Left forelimb (tissue), 1 donor: ENCODE results near the gene INTS11.

ENCODE experiments used
- DNase-seq: peaks from one replicate; pipeline ENCODE4 v3.0.0-alpha.2; 2018; ENCODE audit warnings: low spot score

INTS11 gene

GRCh38 chr1:1357871-1358432 lies 33.5 kb upstream of the INTS11 start:
- no peak for DNase-seq

- DNase-seq = no peak
These were observed 32.4 kb upstream of the INTS11 start for GRCh38 chr1:1356796-1357401.

- DNase-seq = no peak
These were observed 31.8 kb upstream of the INTS11 start for GRCh38 chr1:1356166-1356795.

GRCh38 chr1:1355416-1355815 lies 31.0 kb upstream of the INTS11 start:
- no peak for DNase-seq

DNA sequence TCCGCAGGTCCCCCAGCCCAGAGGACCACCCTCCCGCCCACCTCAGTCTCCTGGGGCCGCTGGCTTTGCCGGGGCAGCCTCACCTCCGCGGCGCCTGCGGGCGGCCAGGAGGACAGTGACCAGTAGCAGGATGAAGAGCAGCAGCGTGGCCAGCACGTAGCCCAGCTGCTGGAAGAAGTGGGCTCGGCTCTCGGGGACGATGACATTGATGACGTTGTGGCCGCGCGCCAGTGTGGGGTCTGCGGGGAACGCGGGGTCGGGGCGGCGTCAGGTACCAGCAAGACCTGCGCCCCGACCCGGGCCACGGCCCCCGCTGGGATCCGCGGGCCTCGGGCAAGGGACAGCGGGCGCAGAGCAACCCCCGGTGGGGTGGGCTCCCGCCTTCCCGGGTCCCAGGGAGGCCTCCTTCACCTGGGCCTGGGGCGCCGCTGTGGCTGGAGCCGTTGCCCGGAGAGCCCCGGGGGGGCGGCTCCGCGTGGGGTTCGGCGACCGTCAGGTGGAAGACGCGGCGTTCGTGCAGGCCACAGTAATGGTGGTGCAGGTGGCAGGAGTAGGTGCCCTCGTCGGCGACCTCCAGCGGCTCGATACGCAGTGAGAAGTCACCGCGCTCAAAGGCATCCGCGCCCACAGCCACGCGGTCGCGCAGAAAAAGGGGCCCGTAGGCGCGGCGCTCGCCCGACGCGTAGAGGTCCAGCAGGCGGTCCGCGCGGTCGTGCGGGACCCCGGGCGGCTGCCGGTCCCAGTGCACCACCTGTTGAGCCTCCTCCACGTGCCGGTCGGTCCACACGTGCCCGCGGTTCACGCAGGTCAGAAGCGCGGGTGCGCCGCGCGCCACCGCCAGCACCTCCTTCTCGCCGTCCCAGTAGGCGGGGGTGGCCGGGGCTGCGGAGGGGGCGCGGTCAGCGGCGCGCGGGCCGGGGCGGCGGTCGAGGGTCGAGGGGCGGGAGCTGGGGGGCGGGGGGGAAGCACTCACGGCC lies 30.1 kb upstream of the INTS11 start:
- DNase-seq = no peak

- DNase-seq = no peak
These were observed 29.1 kb upstream of the INTS11 start for GRCh38 chr1:1353389-1354151.

- no peak for DNase-seq
These were observed 28.4 kb upstream of the INTS11 start for GRCh38 chr1:1352786-1353388.

GRCh38 chr1:1351511-1352427 lies 27.3 kb upstream of the INTS11 start:
- DNase-seq = no peak

DNA sequence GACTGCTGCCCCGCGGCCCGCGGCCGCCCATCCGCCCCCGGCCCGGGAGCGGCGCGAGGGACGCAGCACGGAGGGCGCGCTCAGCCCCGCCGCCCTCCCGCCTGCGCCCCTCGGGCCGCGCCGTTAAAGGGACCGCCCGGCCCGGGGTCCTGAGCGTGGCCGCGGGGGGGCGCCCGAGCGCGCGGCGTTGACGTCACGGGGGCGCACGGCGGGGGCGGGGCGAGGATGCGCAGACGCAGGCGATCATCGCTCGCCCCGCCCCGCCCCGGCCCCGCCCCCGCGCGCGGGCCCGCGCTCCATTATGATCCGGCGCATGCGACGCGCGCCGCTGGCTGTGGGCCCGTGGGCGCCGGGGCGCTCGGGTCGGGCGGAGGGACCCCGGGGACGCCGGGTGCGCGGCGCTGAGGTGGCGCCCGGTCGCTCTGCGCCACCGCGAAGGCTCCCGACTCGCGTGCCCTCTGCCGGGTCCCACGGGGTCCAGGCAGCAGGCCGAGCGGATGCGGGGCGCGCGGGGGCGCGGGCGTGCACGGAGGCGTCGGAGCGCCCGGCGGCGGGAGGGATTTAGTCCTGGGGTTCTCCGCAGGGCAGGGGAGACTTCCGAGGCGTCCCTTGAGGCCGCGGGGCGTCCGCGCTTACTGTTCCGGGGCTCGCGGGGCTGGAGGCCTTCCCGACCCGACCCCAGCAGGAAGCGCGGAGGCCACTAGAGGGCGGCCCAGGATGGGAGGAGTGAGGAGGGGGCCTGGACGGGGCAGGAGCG lies 25.0 kb upstream of the INTS11 start, which contains the start of gene DVL1:
Gene DVL1, minus strand, starts transcription at position 163 of the 757 bp plus-strand sequence. CDS start 353 bp downstream, outside the sequence.
- peak; percentile 87 for DNase-seq

GRCh38 chr1:1348420-1349255 lies 24.2 kb upstream of the INTS11 start:
- DNase-seq = no peak

DNA sequence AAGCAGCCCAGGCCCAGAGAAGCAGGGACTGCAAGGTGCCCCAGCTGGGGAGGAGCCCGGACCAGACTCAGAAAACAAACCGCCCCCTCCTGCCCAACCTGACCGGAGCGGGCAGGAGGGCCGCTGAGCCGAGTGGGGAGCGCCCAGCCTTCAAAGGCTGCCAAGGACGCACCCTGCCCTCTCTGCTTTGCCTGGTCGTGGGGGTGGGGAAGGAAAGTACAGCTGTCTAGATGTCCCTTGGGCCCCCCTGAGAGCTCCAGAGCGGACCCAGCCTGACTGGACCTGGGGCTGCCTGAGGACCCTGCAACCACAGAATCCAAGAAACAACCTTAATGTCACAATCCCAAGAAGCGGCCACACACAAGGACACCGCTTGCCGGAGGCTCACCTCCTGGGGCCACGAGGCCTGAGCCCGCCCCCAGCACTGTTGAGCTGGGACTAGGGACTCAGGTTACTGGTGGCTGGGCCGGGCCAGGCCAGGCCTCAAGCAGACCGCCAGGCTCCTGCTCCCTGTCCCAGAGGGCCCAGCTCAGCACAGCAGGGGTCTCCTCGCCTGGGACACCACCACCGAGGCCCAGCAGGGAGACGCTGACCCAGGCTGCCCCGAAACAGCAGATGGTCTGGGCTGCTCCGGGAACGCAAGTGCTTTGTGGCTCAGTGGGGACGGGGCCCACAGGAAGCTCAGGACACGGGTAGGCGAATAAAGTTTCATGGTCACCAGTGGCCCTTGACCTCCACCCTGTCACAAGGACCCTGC lies 23.4 kb upstream of the INTS11 start:
- no peak for DNase-seq

DNA sequence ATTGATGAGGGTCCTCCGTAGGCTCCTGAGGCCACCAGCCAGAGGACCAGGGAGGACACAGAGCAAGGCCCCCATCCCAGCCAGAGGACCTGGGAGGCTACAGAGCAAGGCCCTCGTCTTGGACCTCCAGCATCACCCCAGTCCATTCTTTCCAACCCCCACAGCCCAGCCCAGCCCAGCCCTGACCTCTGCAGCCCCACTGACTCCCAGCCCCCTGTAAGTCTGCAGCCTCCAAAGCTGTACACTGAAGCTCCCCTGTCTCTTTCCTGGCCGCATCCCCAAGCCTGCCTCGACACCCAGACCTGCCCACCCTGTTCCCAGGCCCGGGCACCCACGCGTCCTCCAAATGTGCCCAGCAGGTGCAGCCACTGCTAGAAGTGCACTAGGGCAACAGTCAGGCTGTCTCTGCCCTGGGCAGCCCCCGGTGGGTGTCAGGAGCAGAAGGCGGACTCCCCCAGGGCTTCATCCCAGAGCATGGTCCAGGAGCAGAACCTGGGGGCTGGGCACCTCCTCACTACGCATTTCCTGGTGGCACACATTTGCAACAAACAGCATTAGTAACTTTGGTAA lies 22.7 kb upstream of the INTS11 start:
- DNase-seq = no peak

DNA sequence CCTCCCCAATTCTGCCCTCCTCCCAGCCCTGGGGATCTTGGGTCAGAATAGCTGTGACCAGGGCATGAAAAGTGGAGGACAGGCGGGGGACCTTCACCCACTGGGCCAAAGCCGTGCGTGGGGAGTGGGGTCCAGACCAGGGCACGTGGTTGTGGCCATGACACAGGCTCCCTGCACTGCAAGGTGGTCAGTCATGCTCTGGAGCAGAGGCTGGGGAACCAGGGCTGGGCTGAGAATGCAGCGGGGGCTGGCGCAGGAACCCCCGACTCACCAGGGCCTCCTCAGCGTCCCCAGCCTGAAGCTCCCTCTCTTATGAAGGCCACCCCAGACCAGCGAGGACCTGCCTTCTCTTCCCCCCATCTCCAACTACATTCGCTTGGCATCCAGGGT lies 22.0 kb upstream of the INTS11 start:
- no peak for DNase-seq

- DNase-seq = no peak
These were observed 21.5 kb upstream of the INTS11 start for GRCh38 chr1:1345860-1346500.

GRCh38 chr1:1345384-1345783 lies 20.9 kb upstream of the INTS11 start:
- DNase-seq = no peak

DNA sequence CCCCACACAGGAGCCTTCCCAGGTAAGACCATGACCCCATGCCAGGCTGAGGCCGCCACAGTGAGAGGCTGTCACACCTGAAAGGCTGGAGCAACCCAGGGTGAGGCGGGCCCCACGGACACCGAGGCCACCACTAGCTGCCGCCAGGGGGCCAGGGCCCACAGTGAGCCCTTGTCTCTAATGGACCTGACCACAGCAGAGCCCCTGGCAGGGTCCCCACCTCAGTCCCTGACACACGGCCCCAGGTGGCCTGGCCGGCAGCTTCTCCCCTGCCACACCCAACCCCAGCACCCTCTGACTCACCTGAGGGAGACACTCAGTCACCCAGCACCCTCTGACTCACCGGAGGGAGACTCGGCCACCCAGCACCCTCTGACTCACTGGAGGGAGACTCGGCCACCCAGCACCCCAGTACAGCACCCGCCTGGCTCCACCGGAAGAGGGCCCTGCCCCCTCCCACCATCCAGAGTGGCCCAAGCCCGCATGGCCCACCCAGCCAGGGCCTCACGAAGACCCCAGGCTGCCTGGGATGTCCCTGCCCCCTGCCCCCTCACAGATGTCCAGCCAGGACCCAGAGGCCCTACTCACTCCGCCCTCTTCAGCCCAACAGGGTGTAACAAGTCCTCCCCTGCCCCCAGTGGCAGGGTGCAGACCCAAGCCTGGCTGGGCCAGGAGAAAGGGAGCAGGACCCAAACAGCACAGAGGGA lies 20.3 kb upstream of the INTS11 start:
- DNase-seq = no peak
